Measurements from ENCODE around the gene ATXN7. TPM values are rescaled to one million over a fixed set of nuclear protein-coding genes. Genes with fewer than 3 reads are reported as not detected.
A peak's percentile ranks its signal among the peaks of the same experiment; 100 is the strongest.

Gene ATXN7
- total RNA-seq, 4 donors from 2014 or later: 21.4 to 88.6 (median 36.1) TPM

- peak; percentile 35 to 87 for DNase-seq (ENCODE audit: low spot score in 2 of 2)
- no peak overlapping the region for H3K4me3 ChIP-seq (ENCODE audit: low read depth, poor library complexity, severe bottlenecking)
- 12 to 16% methylated on average over 11 of the region's 11 CpGs for WGBS, 2 donors
- no peak for TF ChIP-seq CTCF (IDR thresholded peaks at IDR 0.05)
- no peak for TF ChIP-seq POLR2A (IDR thresholded peaks at IDR 0.05)
- intact Hi-C loops (cut with DNase I; ENCODE audit: low total_unique reads): no loop called here
These were observed 104.3 kb downstream of the ATXN7 start for GRCh38 chr3:63967675-63968611.

DNA sequence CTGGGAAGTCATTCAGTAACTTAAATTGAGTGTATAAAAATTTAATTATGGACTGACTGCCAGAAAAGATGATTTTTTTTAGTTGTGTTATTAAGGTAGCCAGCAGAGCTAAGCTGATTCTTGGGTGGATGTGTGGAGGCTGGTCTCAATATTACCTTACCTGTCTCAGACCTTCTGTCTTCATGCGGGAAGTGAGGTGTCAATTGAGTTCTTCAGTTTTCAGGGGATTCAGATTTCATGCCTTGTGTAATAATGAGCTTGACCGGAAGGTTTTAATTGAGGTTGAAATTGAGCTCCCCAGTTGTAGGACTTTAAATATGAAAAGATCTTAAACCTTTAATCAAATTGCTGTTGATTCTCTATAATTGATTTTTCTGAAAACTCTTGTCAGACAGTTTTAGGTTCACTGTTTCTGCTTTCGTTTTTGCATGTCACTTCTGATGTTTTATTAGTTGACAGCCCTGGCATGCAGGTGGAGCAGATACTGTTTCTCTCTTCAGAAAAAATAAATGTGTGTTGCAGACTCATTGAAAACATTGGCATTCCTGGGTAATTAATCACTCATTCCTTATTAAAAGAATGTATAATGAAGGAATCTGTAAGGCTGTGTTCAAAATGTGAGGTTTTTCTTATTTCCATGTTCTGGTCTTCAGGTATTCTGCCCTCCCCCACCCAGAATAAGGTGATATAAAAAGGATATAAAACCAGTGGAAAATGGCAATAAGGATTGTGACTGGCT lies 105.1 kb downstream of the ATXN7 start:
- intact Hi-C loops (cut with DNase I; ENCODE audit: low total_unique reads): no loop called here
- no peak overlapping the region for H3K4me3 ChIP-seq (ENCODE audit: low read depth, poor library complexity, severe bottlenecking)
- 31 to 32% methylated on average over 3 of the region's 3 CpGs for WGBS, 2 donors
- DNase-seq (ENCODE audit: low spot score in 2 of 2): no peak
- TF ChIP-seq POLR2A (IDR thresholded peaks at IDR 0.05): no peak
- TF ChIP-seq CTCF (IDR thresholded peaks at IDR 0.05): no peak

- intact Hi-C loops (cut with DNase I; ENCODE audit: low total_unique reads): no loop called here
- DNase-seq (ENCODE audit: low spot score in 2 of 2): no peak
- no peak overlapping the region for H3K4me3 ChIP-seq (ENCODE audit: low read depth, poor library complexity, severe bottlenecking)
- TF ChIP-seq POLR2A (IDR thresholded peaks at IDR 0.05): no peak
- WGBS, 2 donors: 12 to 23% methylated on average over 2 of the region's 2 CpGs
These were observed 106.2 kb downstream of the ATXN7 start for GRCh38 chr3:63969876-63970275.

GRCh38 chr3:63970631-63971475 lies 107.2 kb downstream of the ATXN7 start:
- no peak overlapping the region for H3K4me3 ChIP-seq (ENCODE audit: low read depth, poor library complexity, severe bottlenecking)
- intact Hi-C loops (cut with DNase I; ENCODE audit: low total_unique reads): no loop called here
- 55 to 56% methylated on average over 11 of the region's 11 CpGs for WGBS, 2 donors
- no peak for TF ChIP-seq CTCF (IDR thresholded peaks at IDR 0.05)
- TF ChIP-seq POLR2A (IDR thresholded peaks at IDR 0.05): no peak
- DNase-seq (ENCODE audit: low spot score in 2 of 2): no peak

DNA sequence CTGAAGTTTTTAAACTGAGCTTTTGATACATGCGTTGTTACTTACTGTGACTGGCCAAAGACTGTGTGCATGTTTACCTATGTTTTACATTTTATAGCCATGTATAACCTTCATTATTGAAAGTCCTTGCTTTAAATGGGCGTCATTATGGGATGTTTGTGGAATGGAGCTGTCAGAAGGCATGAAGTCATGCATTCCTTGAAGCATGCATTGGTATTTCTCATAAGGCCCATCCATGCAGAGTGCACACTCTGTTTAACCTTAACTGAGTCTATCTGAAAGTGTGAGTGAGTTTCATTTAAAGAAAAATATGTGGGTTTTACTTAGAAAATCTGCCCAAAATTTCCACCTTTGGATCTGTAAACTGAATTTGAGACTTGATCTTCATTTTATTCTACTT lies 108.5 kb downstream of the ATXN7 start:
- no peak overlapping the region for H3K4me3 ChIP-seq (ENCODE audit: low read depth, poor library complexity, severe bottlenecking)
- no peak for TF ChIP-seq CTCF (IDR thresholded peaks at IDR 0.05)
- TF ChIP-seq POLR2A (IDR thresholded peaks at IDR 0.05): no peak
- intact Hi-C loops (cut with DNase I; ENCODE audit: low total_unique reads): no loop called here
- WGBS, 2 donors: 78 to 81% methylated on average over 2 of the region's 2 CpGs
- DNase-seq (ENCODE audit: low spot score in 2 of 2): no peak
